OCI-LY7 (cell line): ENCODE data around the gene HINT3.

ENCODE experiments used
- EZH2phosphoT487 ChIP-seq: fragments of 200-600 bp; sonication (generic); IDR thresholded peaks from 2 replicates; pipeline ENCODE4 v1.6.1; 2018; ENCODE audit warnings: low read depth, borderline replicate concordance, mild to moderate bottlenecking, mixed run types, antibody characterized with exemption, low read length, moderate library complexity, mixed read lengths
- TF ChIP-seq, protein P1 (sequence below): fragments of 200-600 bp; sonication (generic); conservative IDR thresholded peaks from 2 replicates; pipeline ENCODE4 v1.5.1; 2014; ENCODE audit warnings: mild to moderate bottlenecking, antibody characterized with exemption, low read length, moderate library complexity, mixed read lengths

DNA sequence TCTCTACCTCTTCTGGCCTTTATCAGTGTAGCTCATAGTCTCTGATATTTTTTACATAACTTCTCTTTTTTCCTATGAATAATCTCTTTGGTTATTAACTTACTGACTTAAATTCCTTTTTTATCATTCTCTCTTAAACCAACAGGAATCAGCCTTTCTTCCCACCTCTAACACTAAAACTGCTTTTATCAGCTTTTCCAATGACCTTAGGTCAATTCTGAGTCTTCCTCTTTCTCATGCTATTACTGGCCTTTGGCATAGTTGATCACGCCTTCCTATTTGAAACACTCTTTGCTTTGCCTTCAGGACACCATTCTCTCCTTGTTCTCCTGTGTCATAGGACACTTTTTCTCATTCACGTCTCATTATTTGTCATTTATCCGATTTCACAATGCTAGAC is 8.1 kb upstream of the HINT3 start:
- TF ChIP-seq, protein P1, sequence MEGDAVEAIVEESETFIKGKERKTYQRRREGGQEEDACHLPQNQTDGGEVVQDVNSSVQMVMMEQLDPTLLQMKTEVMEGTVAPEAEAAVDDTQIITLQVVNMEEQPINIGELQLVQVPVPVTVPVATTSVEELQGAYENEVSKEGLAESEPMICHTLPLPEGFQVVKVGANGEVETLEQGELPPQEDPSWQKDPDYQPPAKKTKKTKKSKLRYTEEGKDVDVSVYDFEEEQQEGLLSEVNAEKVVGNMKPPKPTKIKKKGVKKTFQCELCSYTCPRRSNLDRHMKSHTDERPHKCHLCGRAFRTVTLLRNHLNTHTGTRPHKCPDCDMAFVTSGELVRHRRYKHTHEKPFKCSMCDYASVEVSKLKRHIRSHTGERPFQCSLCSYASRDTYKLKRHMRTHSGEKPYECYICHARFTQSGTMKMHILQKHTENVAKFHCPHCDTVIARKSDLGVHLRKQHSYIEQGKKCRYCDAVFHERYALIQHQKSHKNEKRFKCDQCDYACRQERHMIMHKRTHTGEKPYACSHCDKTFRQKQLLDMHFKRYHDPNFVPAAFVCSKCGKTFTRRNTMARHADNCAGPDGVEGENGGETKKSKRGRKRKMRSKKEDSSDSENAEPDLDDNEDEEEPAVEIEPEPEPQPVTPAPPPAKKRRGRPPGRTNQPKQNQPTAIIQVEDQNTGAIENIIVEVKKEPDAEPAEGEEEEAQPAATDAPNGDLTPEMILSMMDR = no peak
- TF ChIP-seq EZH2phosphoT487 = no peak
